Measurements from ENCODE around the gene AP2A2. TPM values are rescaled to one million over a fixed set of nuclear protein-coding genes. Genes with fewer than 3 reads are reported as not detected.

Gene AP2A2
- total RNA-seq, 2 experiments from 2014 or later, result 45.9 to 46.6 TPM

- H3K27ac ChIP-seq (ENCODE audit: low read depth in 1 of 2, low read length in 2 of 2), result no peak overlapping the region
- H3K36me3 ChIP-seq (ENCODE audit: insufficient read depth, low read length), result peaks cover 52% of the 10 kb centered on the region
- ChIA-PET POLR2A (no interaction called here), CTCF (no interaction called here)
- no peak overlapping the region for H3K4me3 ChIP-seq (ENCODE audit: low read length)
- no peak overlapping the region for H3K27ac Mint-ChIP-seq
- DNase-seq (peak in 1 of 14 experiments; percentile 9), ATAC-seq (ENCODE audit: poor library complexity) (no peak)
- no peaks in the 10 kb centered on the region for H3K9me3 ChIP-seq (ENCODE audit: control insufficient read depth in 1 of 2, insufficient read depth in 1 of 2, low read length in 2 of 2)
- peaks cover 32% of the 10 kb centered on the region for H3K36me3 Mint-ChIP-seq (ENCODE audit: low read depth)
- H3K4me1 ChIP-seq (ENCODE audit: insufficient read depth, low read length), result no peaks in the 10 kb centered on the region
- no peaks in the 10 kb centered on the region for H3K27me3 ChIP-seq (ENCODE audit: control insufficient read depth in 1 of 2, insufficient read depth in 2 of 2, low read length in 2 of 2)
- H3K4me3 Mint-ChIP-seq, result no peak overlapping the region
- no peak for TF ChIP-seq CTCF (IDR thresholded peaks at IDR 0.05)
- no peaks in the 10 kb centered on the region for H3K4me1 Mint-ChIP-seq (ENCODE audit: low read depth)
- no peaks in the 10 kb centered on the region for H3K27me3 Mint-ChIP-seq
- intact Hi-C loops (cut with DNase I, micrococcal nuclease), result no loop called here
- H3K9me3 Mint-ChIP-seq, result no peaks in the 10 kb centered on the region
Measured at GRCh38 chr11:898540-899190, 27.0 kb upstream of the AP2A2 start.

GRCh38 chr11:899724-900123, 25.9 kb upstream of the AP2A2 start:
- H3K36me3 ChIP-seq (ENCODE audit: insufficient read depth, low read length), result peaks cover 62% of the 10 kb centered on the region

GRCh38 chr11:900545-900944, 25.1 kb upstream of the AP2A2 start:
- no peaks in the 10 kb centered on the region for H3K27me3 Mint-ChIP-seq
- ATAC-seq (ENCODE audit: poor library complexity) (no peak), DNase-seq (no peak)
- H3K9me3 ChIP-seq (ENCODE audit: control insufficient read depth in 1 of 2, insufficient read depth in 1 of 2, low read length in 2 of 2), result no peaks in the 10 kb centered on the region
- peaks cover 49% of the 10 kb centered on the region for H3K36me3 Mint-ChIP-seq (ENCODE audit: low read depth)
- H3K27ac Mint-ChIP-seq, result no peak overlapping the region
- CTCF ChIA-PET, result interaction anchor here (0.5 kb wide), 1 partner anchor 14 kb away, joined by 3 read pairs; no protein-coding TSS in a partner anchor
- H3K4me3 Mint-ChIP-seq, result no peak overlapping the region
- POLR2A ChIA-PET, result interaction anchor here (1.2 kb wide), 1 partner anchor 10 kb away, joined by 3 read pairs; the partner anchor contains the start of gene CHID1
- H3K36me3 ChIP-seq (ENCODE audit: insufficient read depth, low read length), result peaks cover 63% of the 10 kb centered on the region
- H3K9me3 Mint-ChIP-seq, result no peaks in the 10 kb centered on the region
- no peaks in the 10 kb centered on the region for H3K4me1 ChIP-seq (ENCODE audit: insufficient read depth, low read length)
- peaks cover 1% of the 10 kb centered on the region for H3K4me1 Mint-ChIP-seq (ENCODE audit: low read depth)
- intact Hi-C loops (cut with DNase I, micrococcal nuclease), result no loop called here
- TF ChIP-seq CTCF (IDR thresholded peaks at IDR 0.05), result no peak
- no peak overlapping the region for H3K4me3 ChIP-seq (ENCODE audit: low read length)
- no peaks in the 10 kb centered on the region for H3K27me3 ChIP-seq (ENCODE audit: control insufficient read depth in 1 of 2, insufficient read depth in 2 of 2, low read length in 2 of 2)
- H3K27ac ChIP-seq (ENCODE audit: low read depth in 1 of 2, low read length in 2 of 2), result no peak overlapping the region

More at GRCh38 chr11:899724-900123, 25.9 kb upstream of the AP2A2 start:
- peaks cover 43% of the 10 kb centered on the region for H3K36me3 Mint-ChIP-seq (ENCODE audit: low read depth)
- Histone ChIP-seq H3K27ac (ENCODE audit: low read depth in 1 of 2, low read length in 2 of 2) (no peak overlapping the region), H3K4me3 (ENCODE audit: low read length) (no peak overlapping the region), H3K4me1 (ENCODE audit: insufficient read depth, low read length) (no peaks in the 10 kb centered on the region), H3K9me3 (ENCODE audit: control insufficient read depth in 1 of 2, insufficient read depth in 1 of 2, low read length in 2 of 2) (no peaks in the 10 kb centered on the region), H3K27me3 (ENCODE audit: control insufficient read depth in 1 of 2, insufficient read depth in 2 of 2, low read length in 2 of 2) (no peaks in the 10 kb centered on the region)
- no peak for TF ChIP-seq CTCF (IDR thresholded peaks at IDR 0.05)
- CTCF ChIA-PET, result no interaction called here
- DNase-seq, result no peak
- no peaks in the 10 kb centered on the region for H3K27me3 Mint-ChIP-seq
- intact Hi-C loops (cut with DNase I, micrococcal nuclease), result no loop called here
- H3K4me3 Mint-ChIP-seq, result no peak overlapping the region
- ATAC-seq (ENCODE audit: poor library complexity), result no peak
- no peaks in the 10 kb centered on the region for H3K9me3 Mint-ChIP-seq
- H3K27ac Mint-ChIP-seq, result no peak overlapping the region
- H3K4me1 Mint-ChIP-seq (ENCODE audit: low read depth), result no peaks in the 10 kb centered on the region
- POLR2A ChIA-PET, result interaction anchor here (1.2 kb wide), 1 partner anchor 10 kb away, joined by 3 read pairs; the partner anchor contains the start of gene CHID1

Data from CD4-positive, alpha-beta T cell (primary cell).